Airway epithelial cell (primary cell): ENCODE results near the gene NAV1. TPM values are rescaled to one million over a fixed set of nuclear protein-coding genes. Genes with fewer than 3 reads are reported as not detected.

Source experiments
- total RNA-seq: library from RNA; depleted of rRNA; stranded (reverse); fragments of >200 nt; gene quantifications from 2 replicates; pipeline ENCODE4 v1.2.3, GENCODE V29; 2015

The NAV1 gene, protein sequence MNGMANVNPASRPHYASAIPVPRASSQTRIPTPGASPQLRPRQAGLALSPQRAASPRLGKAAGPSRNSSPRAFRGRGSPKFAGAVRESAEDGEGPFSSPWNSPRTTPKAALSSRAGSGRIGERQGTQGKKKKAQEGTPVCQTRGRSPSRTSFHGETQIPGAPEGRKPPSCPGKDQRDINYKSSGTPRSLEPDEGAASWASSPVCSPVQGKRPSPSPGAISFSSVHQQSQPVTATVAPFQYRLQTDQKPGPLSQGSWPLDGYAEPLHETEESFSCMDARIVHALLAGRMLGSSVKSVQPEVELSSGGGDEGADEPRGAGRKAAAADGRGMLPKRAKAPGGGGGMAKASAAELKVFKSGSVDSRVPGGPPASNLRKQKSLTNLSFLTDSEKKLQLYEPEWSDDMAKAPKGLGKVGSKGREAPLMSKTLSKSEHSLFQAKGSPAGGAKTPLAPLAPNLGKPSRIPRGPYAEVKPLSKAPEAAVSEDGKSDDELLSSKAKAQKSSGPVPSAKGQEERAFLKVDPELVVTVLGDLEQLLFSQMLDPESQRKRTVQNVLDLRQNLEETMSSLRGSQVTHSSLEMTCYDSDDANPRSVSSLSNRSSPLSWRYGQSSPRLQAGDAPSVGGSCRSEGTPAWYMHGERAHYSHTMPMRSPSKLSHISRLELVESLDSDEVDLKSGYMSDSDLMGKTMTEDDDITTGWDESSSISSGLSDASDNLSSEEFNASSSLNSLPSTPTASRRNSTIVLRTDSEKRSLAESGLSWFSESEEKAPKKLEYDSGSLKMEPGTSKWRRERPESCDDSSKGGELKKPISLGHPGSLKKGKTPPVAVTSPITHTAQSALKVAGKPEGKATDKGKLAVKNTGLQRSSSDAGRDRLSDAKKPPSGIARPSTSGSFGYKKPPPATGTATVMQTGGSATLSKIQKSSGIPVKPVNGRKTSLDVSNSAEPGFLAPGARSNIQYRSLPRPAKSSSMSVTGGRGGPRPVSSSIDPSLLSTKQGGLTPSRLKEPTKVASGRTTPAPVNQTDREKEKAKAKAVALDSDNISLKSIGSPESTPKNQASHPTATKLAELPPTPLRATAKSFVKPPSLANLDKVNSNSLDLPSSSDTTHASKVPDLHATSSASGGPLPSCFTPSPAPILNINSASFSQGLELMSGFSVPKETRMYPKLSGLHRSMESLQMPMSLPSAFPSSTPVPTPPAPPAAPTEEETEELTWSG (N-terminal part only)
- total RNA-seq, result 17.7 and 37.2 TPM in 2 replicates

DNA sequence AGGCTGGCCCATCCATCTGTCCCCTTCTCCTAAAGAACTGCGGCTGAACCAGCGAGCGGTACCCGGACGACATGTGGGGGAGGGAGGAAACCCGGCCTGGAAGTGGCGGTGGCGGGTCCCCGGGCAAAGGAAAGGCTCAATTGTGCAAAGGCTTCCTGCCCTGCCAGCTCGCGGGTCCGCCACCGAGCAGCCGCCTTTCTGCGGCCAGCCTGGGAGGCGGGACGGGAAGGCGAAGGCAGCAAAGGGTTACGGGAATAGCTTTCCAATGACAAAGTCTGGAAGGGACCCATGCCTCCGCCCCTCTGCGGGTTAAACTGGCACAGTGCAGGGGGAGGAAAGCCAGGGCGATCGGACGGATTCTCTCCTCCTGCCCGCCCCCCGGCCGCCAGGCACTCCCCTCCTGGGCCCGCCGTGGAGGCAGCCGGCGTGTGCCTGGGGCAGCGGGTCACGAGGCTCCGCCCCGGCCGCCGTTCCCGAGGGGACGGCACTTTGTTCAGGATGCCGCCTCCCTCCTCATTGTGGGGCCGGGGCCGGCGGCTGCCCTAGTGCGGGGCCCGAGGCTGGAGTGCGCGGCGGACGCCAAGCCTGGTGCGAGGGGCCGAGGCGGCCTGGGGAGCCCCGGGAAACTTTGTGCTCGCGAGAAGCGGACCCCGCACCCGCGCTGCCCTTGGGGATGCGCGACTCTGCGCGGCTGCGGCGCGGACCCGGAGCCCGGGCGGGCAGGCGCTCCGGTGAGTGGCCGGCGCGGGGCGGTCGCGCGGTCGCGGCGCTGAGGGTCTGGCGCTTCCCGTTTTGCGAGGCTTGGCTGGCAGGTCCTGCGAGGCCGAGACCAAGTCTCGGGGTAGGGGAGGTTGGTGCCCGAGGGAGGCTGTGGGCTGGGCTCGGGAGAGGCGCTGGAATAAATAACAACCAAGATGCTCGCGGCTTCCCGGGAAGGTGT, at the start of gene NAV1:
Gene NAV1, plus strand, starts transcription at position 516 of the 940 bp plus-strand sequence. CDS start 83,758 bp downstream, outside the sequence.

DNA sequence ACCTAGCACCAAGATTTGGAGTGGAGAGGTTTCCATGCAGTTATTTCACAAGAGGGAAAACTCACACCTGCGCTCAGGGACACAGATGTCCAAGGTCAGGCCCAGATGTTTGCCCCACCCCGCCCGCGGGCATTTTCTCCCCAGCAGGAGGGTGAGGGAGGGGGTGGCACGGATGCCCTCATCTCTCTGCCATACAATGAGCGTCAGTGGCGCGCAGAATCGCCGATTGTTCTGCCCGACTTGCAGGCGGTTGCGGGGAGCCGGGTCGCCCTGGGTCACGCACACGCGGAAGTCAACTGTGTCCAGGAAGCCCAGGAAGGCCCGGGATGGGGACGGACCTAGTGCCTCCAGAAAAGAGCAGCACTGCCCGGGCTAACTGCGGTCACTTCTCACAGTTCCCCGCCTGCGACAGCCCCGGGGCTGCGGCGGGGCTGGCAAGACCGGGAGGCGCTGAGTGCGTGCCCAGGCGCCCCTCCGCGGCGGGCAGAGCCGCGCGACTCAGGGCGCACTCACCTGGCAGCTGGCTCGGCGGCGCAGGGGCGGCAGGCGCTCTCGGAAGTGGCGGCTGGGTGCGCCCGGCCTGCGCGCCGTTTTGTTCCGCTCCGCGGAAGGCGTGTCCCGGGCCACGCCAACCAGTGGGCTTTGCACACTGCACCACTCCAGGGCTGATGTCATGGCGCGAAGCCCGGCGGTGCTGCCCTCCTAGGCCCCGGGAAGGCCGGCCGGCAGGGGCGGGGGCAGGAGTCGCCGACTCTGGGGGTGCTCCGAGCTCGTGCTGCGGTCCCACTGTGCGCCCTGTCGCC, 32.2 kb upstream of the NAV1 start, which contains the start of gene CSRP1:
Gene CSRP1, minus strand, starts transcription at position 567 of the 803 bp plus-strand sequence. CDS start 10,820 bp downstream, outside the sequence.

Other genes with a start within 250 kb of the NAV1 start
- 1.3 and 2.6 TPM in 2 replicates for gene TNNT2, start 161.4 kb upstream of the NAV1 start, total RNA-seq
- gene LAD1, start 139.8 kb upstream of the NAV1 start, total RNA-seq, result 244 and 293 TPM in 2 replicates
- gene TNNI1, start 117.4 kb upstream of the NAV1 start, total RNA-seq, result not detected in 2 replicates
- 132 and 140 TPM in 2 replicates for gene PHLDA3, start 69.9 kb upstream of the NAV1 start, total RNA-seq
- 309 and 381 TPM in 2 replicates for gene CSRP1, start 32.0 kb upstream of the NAV1 start, total RNA-seq